Muscle layer of duodenum (tissue), 2 donors: Measurements from ENCODE around the gene FOXA1.

Experiments used
- H3K27ac ChIP-seq: one replicate; pipeline ENCODE4 v1.7.0; 2013; ENCODE audit warnings: mild to moderate bottlenecking, low read length
- H3K27me3 ChIP-seq: one replicate; pipeline ENCODE4 v1.7.0; 2013; ENCODE audit warnings: low read depth, mild to moderate bottlenecking, control low read depth, low read length
- H3K36me3 ChIP-seq, 2 donors: one replicate each; pipeline ENCODE4 v1.7.0; 2013; ENCODE audit warnings: low read length in 2 of 2, control low read depth in 1 of 2, mild to moderate bottlenecking in 1 of 2; ENCODE audit not compliant: insufficient read depth in 2 of 2, control insufficient read depth in 1 of 2
- H3K4me1 ChIP-seq, 2 donors: one replicate each; pipeline ENCODE4 v1.7.0; 2013; ENCODE audit warnings: low read length in 2 of 2, mild to moderate bottlenecking in 2 of 2, control low read depth in 1 of 2, moderate library complexity in 1 of 2; ENCODE audit not compliant: insufficient read depth in 2 of 2, control insufficient read depth in 1 of 2
- H3K4me3 ChIP-seq, 2 donors: one replicate each; pipeline ENCODE4 v1.7.0; 2013; ENCODE audit warnings: low read length in 2 of 2, low read depth in 1 of 2, mild to moderate bottlenecking in 1 of 2
- H3K9me3 ChIP-seq, 2 donors: one replicate each; pipeline ENCODE4 v1.7.0; 2013; ENCODE audit warnings: low read length in 2 of 2, control low read depth in 1 of 2, mild to moderate bottlenecking in 1 of 2; ENCODE audit not compliant: control insufficient read depth in 1 of 2
- donor health status: healthy.

FOXA1 gene

DNA sequence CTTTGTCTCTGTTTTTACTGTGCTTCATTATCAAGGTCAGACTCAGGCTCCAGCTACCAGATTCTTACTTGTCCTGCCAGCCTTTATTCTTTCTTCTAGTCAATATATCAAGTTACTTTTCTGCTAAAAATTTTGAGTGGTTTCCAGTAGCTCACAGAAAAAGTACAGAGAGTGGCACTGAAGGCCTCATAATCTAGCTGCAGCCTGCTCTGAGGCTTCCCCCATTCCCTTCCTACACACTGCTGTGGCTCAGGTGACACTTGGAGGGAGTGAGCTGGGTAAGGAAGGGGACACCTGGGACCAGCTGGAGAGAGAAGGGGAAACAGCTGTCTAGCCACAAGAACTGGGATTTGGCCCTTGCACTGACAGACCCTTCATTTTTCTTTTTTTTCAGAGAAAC, 25.8 kb upstream of the FOXA1 start:
- no peak overlapping the region for H3K27ac ChIP-seq
- peaks cover 0 to 10% of the 10 kb centered on the region in 2 donors for H3K4me1 ChIP-seq
- no peaks in the 10 kb centered on the region for H3K36me3 ChIP-seq
- H3K9me3 ChIP-seq = peaks cover 5 to 7% of the 10 kb centered on the region in 2 donors
- no peak overlapping the region for H3K4me3 ChIP-seq
- peaks cover 4% of the 10 kb centered on the region for H3K27me3 ChIP-seq

- no peak overlapping the region for H3K27ac ChIP-seq
- no peaks in the 10 kb centered on the region for H3K36me3 ChIP-seq
- peaks cover 4% of the 10 kb centered on the region for H3K27me3 ChIP-seq
- H3K4me1 ChIP-seq = peaks cover 0 to 10% of the 10 kb centered on the region in 2 donors
- no peak overlapping the region for H3K4me3 ChIP-seq
- H3K9me3 ChIP-seq = peaks cover 11 to 13% of the 10 kb centered on the region in 2 donors
These were observed 23.5 kb upstream of the FOXA1 start for GRCh38 chr14:37618498-37619028.

- H3K27ac ChIP-seq = no peak overlapping the region
- peaks cover 0 to 10% of the 10 kb centered on the region in 2 donors for H3K4me1 ChIP-seq
- H3K27me3 ChIP-seq = peaks cover 4% of the 10 kb centered on the region
- no peaks in the 10 kb centered on the region for H3K36me3 ChIP-seq
- H3K9me3 ChIP-seq = peaks cover 11 to 16% of the 10 kb centered on the region in 2 donors
- no peak overlapping the region for H3K4me3 ChIP-seq
These were observed 22.9 kb upstream of the FOXA1 start for GRCh38 chr14:37617864-37618365.

DNA sequence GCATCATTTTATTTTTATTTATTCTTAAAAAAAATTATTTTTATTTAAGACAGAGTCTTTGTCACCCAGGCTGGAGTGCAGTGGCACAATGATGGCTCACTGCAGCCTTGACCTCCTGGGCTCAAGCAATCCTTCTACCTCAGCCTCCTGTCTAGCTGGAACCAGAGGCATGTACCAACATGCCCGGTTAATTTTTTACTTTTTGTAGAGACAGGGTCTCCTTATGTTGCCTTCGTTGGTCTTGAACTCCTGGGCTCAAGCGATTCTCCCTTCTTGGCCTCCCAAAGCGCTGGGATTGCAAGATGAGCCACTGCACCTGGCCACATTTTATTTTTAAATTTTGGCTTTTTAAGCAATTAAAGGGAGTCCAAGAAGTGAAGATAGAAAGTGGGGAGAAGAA, 21.8 kb upstream of the FOXA1 start:
- no peaks in the 10 kb centered on the region for H3K4me1 ChIP-seq
- H3K4me3 ChIP-seq = no peak overlapping the region
- H3K27me3 ChIP-seq = peaks cover 4% of the 10 kb centered on the region
- peaks cover 11 to 18% of the 10 kb centered on the region in 2 donors for H3K9me3 ChIP-seq
- H3K36me3 ChIP-seq = no peaks in the 10 kb centered on the region
- no peak overlapping the region for H3K27ac ChIP-seq

DNA sequence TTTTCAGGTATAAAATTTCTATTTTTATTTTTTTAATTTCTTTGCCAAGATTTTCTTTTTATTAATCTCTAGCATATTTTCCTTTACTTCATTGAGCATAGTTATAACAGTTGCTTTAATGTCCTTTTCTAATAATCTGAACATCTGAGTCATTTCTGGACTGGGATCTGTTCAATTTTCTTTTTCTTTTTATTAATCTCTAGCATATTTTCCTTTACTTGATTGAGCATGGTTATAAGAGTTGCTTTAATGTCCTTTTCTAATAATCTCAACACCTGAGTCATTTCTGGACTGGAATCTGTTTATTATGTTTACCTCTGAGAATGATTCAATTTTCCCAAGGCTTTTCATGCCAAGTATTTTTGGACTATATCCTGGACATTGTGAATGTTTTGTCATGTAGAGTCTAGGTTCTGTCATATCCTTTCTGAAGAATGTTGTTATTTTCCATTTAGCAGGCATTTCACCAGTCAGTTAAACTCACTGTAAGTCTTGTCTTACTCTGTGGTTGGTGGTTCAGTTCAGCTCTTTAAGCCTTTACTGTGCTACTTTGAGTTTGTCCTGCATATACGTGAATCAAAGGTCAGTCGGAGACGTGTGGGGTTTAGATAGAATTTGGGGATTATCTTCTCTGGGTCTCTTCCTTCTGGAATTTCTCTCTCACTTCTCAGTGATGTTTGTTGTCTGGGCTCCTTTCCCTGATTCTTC, 20.7 kb upstream of the FOXA1 start:
- Histone ChIP-seq H3K27ac (no peak overlapping the region), H3K36me3 (no peaks in the 10 kb centered on the region), H3K9me3 (peaks cover 11 to 18% of the 10 kb centered on the region in 2 donors), H3K4me3 (peak overlapping the region in 1 of 2 donors; percentile 35), H3K27me3 (peaks cover 4% of the 10 kb centered on the region), H3K4me1 (no peaks in the 10 kb centered on the region)

GRCh38 chr14:37610945-37611523, 16.0 kb upstream of the FOXA1 start:
- no peak overlapping the region for H3K27ac ChIP-seq
- H3K27me3 ChIP-seq = peaks cover 4% of the 10 kb centered on the region
- peaks cover 8 to 13% of the 10 kb centered on the region in 2 donors for H3K9me3 ChIP-seq

DNA sequence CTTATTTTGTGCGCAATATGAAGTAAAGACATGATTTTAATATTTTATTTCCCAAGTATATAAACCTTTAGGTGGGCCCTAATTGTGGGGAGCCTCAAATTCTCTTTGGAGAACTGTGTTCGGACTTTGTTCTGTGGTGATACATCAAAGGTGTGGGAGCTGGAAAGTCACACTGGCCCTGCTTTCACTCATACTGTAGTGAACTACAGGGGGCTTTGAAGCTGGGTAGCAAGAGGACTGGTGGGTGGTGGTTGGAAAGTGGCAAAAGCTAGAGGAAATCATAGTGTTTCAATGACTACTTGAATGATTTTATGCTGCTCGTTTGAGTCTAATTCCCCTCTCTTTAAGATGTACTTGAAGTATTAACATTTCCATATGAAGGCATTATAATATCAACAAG, 13.6 kb upstream of the FOXA1 start:
- Histone ChIP-seq H3K36me3 (no peaks in the 10 kb centered on the region), H3K27me3 (peaks cover 11% of the 10 kb centered on the region), H3K4me3 (no peak overlapping the region), H3K9me3 (peaks cover 0 to 5% of the 10 kb centered on the region in 2 donors), H3K4me1 (no peaks in the 10 kb centered on the region), H3K27ac (no peak overlapping the region)

More at GRCh38 chr14:37610945-37611523, 16.0 kb upstream of the FOXA1 start:
- no peaks in the 10 kb centered on the region for H3K4me1 ChIP-seq
- peak overlapping the region in 1 of 2 donors; percentile 5 for H3K4me3 ChIP-seq
- H3K36me3 ChIP-seq = no peaks in the 10 kb centered on the region

GRCh38 chr14:37606678-37607077, 11.6 kb upstream of the FOXA1 start:
- Histone ChIP-seq H3K4me1 (no peaks in the 10 kb centered on the region), H3K27ac (no peak overlapping the region), H3K27me3 (peaks cover 27% of the 10 kb centered on the region), H3K4me3 (no peak overlapping the region), H3K9me3 (no peaks in the 10 kb centered on the region), H3K36me3 (no peaks in the 10 kb centered on the region)

DNA sequence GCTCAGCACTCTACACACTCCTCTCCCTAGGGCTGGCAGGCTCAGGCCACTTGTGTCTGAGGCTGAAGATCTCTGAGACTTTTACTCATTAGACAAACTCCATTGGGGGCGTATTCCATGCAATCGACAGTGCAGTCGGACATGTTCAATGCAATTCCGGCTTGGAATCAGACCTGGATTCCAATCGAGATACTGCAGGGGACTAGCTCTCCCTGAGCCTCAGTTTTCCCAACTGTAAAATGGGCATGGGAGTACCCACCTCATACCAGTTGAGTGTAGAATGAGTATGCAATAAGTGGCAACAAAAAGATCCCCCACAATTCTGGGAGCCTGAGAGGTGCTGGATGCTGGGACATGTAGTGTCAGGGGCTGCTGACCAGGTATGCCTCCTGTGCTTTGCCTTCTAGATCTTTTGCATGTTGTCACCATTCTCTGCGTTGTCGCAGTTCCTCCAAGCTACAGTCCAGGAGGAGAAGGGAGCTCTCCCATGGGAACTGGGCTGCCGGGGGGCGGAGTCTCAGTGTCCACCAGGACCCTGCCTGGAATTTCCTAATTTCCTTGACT, 8.7 kb upstream of the FOXA1 start:
- Histone ChIP-seq H3K9me3 (no peaks in the 10 kb centered on the region), H3K4me1 (peaks cover 0 to 17% of the 10 kb centered on the region in 2 donors), H3K27ac (no peak overlapping the region), H3K36me3 (no peaks in the 10 kb centered on the region), H3K27me3 (peaks cover 54% of the 10 kb centered on the region), H3K4me3 (no peak overlapping the region)

DNA sequence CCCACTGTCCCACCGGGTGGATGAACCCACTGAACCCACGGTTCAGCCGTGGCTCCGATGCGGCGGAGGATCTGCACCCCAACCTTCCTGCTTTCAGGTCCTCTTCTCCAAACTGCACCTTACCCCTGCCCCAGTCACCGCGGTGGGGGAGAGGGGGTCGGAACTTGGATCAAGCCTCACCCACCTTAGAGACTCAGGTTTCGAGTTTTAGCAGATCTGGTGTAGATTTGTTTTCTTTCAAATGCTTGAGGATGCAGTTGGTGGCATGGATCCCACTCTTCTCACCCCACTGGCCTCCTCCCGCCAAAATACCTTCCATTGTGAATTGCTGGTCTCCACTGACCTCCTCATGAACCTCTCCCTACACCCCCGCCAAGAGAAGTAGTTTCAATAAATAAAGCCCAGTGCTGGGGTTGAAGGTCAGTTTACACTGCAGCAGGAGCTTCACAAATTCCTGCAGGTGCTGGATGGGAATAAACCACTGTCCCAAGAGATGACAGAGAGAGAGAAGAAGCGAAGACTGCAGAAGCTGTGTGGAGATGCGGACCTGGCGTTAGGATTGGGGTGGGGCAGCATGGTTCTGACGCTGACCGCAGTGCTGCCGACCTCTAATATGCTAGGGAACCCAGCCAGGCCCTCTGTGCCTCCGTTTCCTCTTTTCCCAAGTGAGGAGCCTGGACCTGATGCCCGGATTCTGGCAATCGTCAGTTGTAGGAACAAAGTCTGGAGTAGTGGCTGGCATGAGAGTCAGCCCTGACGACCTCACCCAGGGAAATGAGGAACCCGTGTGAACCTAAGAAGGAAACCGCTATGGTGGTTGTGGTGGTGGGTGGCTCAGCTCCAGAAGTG, 7.8 kb upstream of the FOXA1 start:
- H3K9me3 ChIP-seq = no peaks in the 10 kb centered on the region
- H3K27me3 ChIP-seq = peaks cover 63% of the 10 kb centered on the region
- H3K36me3 ChIP-seq = no peaks in the 10 kb centered on the region
- no peak overlapping the region for H3K27ac ChIP-seq
- H3K4me3 ChIP-seq = no peak overlapping the region
- peaks cover 0 to 26% of the 10 kb centered on the region in 2 donors for H3K4me1 ChIP-seq
